ENCODE measurements around the gene RITA1.

The RITA1 gene

GRCh38 chr12:113165521-113166450 is 19.7 kb upstream of the RITA1 start:
- no peak overlapping the region for H3K18ac ChIP-seq (ENCODE audit: low read length)
- WGBS (ENCODE audit: extremely low coverage, insufficient coverage, insufficient read length): no CpG with 5 or more reads among the region's 32 CpGs
- H3K9me3 ChIP-seq (ENCODE audit: insufficient read depth, low read depth, low read length): no peaks in the 10 kb centered on the region

GRCh38 chr12:113167868-113168267 is 17.7 kb upstream of the RITA1 start:
- Histone ChIP-seq H2BK12ac (ENCODE audit: low read length) (no peak overlapping the region), H3K27ac (ENCODE audit: low read depth, low read length) (no peak overlapping the region), H3K36me3 (ENCODE audit: control insufficient read depth in 1 of 2, insufficient read depth in 2 of 2, low read length in 2 of 2) (peaks cover 77 to 83% of the 10 kb centered on the region in 2 experiments), H2AK5ac (ENCODE audit: low read length) (no peak overlapping the region), H3K23ac (ENCODE audit: low read length) (no peak overlapping the region), H4K12ac (ENCODE audit: low read depth, low read length) (no peak overlapping the region), H4K8ac (ENCODE audit: low read depth, low read length) (no peak overlapping the region), H3K79me2 (ENCODE audit: control insufficient read depth, insufficient read depth, low read length, poor library complexity) (no peaks in the 10 kb centered on the region), H3K18ac (ENCODE audit: low read length) (no peak overlapping the region), H3K9me3 (ENCODE audit: insufficient read depth, low read depth, low read length) (no peaks in the 10 kb centered on the region), H3K14ac (ENCODE audit: low read length) (no peak overlapping the region), H3K79me1 (ENCODE audit: low read length) (no peaks in the 10 kb centered on the region), H3K9ac (ENCODE audit: low read length) (no peak overlapping the region), H3K4me1 (ENCODE audit: control insufficient read depth in 1 of 2, insufficient read depth in 2 of 2, low read length in 2 of 2) (no peaks in the 10 kb centered on the region), H3K4me3 (ENCODE audit: low read depth, low read length) (no peak overlapping the region), H3K4me2 (ENCODE audit: low read length) (no peak overlapping the region), H3K4ac (ENCODE audit: low read depth, low read length) (no peak overlapping the region), H2BK5ac (ENCODE audit: low read depth, low read length, poor library complexity) (no peak overlapping the region), H3K27me3 (ENCODE audit: insufficient read depth, low read length) (no peaks in the 10 kb centered on the region), H4K91ac (ENCODE audit: low read depth, low read length) (no peak overlapping the region), H2AFZ (ENCODE audit: insufficient read depth, low read length, poor library complexity) (no peak overlapping the region), H2BK120ac (ENCODE audit: insufficient read depth, low read length, poor library complexity) (no peak overlapping the region)
- no CpG with 5 or more reads among the region's 10 CpGs for WGBS (ENCODE audit: extremely low coverage, insufficient coverage, insufficient read length)
- DNase-seq: no peak

More at GRCh38 chr12:113165521-113166450, 19.7 kb upstream of the RITA1 start:
- Histone ChIP-seq H2BK120ac (ENCODE audit: insufficient read depth, low read length, poor library complexity) (no peak overlapping the region), H3K79me1 (ENCODE audit: low read length) (no peaks in the 10 kb centered on the region), H4K8ac (ENCODE audit: low read depth, low read length) (no peak overlapping the region), H2AK5ac (ENCODE audit: low read length) (no peak overlapping the region), H2AFZ (ENCODE audit: insufficient read depth, low read length, poor library complexity) (no peak overlapping the region), H3K14ac (ENCODE audit: low read length) (no peak overlapping the region), H2BK12ac (ENCODE audit: low read length) (no peak overlapping the region), H3K27ac (ENCODE audit: low read depth, low read length) (no peak overlapping the region), H4K12ac (ENCODE audit: low read depth, low read length) (no peak overlapping the region), H3K23ac (ENCODE audit: low read length) (no peak overlapping the region), H3K36me3 (ENCODE audit: control insufficient read depth in 1 of 2, insufficient read depth in 2 of 2, low read length in 2 of 2) (peaks cover 75 to 78% of the 10 kb centered on the region in 2 experiments), H3K4me3 (ENCODE audit: low read depth, low read length) (no peak overlapping the region), H3K4me1 (ENCODE audit: control insufficient read depth in 1 of 2, insufficient read depth in 2 of 2, low read length in 2 of 2) (no peaks in the 10 kb centered on the region), H3K4ac (ENCODE audit: low read depth, low read length) (no peak overlapping the region), H3K79me2 (ENCODE audit: control insufficient read depth, insufficient read depth, low read length, poor library complexity) (no peaks in the 10 kb centered on the region), H3K27me3 (ENCODE audit: insufficient read depth, low read length) (no peaks in the 10 kb centered on the region), H3K9ac (ENCODE audit: low read length) (no peak overlapping the region), H2BK5ac (ENCODE audit: low read depth, low read length, poor library complexity) (no peak overlapping the region), H4K91ac (ENCODE audit: low read depth, low read length) (no peak overlapping the region), H3K4me2 (ENCODE audit: low read length) (no peak overlapping the region)
- DNase-seq: no peak

GRCh38 chr12:113169697-113170096 is 15.8 kb upstream of the RITA1 start:
- no peak overlapping the region for H3K4me3 ChIP-seq (ENCODE audit: low read depth, low read length)
- no peak overlapping the region for H2AK5ac ChIP-seq (ENCODE audit: low read length)
- H3K4me2 ChIP-seq (ENCODE audit: low read length): no peak overlapping the region
- H3K9ac ChIP-seq (ENCODE audit: low read length): no peak overlapping the region
- H2BK12ac ChIP-seq (ENCODE audit: low read length): no peak overlapping the region
- H3K79me1 ChIP-seq (ENCODE audit: low read length): no peaks in the 10 kb centered on the region
- no peak overlapping the region for H3K4ac ChIP-seq (ENCODE audit: low read depth, low read length)
- no peak overlapping the region for H3K23ac ChIP-seq (ENCODE audit: low read length)
- H3K27ac ChIP-seq (ENCODE audit: low read depth, low read length): no peak overlapping the region
- no peak for DNase-seq
- H4K91ac ChIP-seq (ENCODE audit: low read depth, low read length): no peak overlapping the region
- H3K27me3 ChIP-seq (ENCODE audit: insufficient read depth, low read length): no peaks in the 10 kb centered on the region
- H3K18ac ChIP-seq (ENCODE audit: low read length): no peak overlapping the region
- no CpG with 5 or more reads among the region's 13 CpGs for WGBS (ENCODE audit: extremely low coverage, insufficient coverage, insufficient read length)
- no peak overlapping the region for H2AFZ ChIP-seq (ENCODE audit: insufficient read depth, low read length, poor library complexity)
- H4K12ac ChIP-seq (ENCODE audit: low read depth, low read length): no peak overlapping the region
- no peak overlapping the region for H3K14ac ChIP-seq (ENCODE audit: low read length)
- H4K8ac ChIP-seq (ENCODE audit: low read depth, low read length): no peak overlapping the region
- no peak overlapping the region for H2BK5ac ChIP-seq (ENCODE audit: low read depth, low read length, poor library complexity)
- no peaks in the 10 kb centered on the region for H3K4me1 ChIP-seq (ENCODE audit: control insufficient read depth in 1 of 2, insufficient read depth in 2 of 2, low read length in 2 of 2)
- H3K9me3 ChIP-seq (ENCODE audit: insufficient read depth, low read depth, low read length): no peaks in the 10 kb centered on the region
- H3K79me2 ChIP-seq (ENCODE audit: control insufficient read depth, insufficient read depth, low read length, poor library complexity): no peaks in the 10 kb centered on the region
- peaks cover 78 to 86% of the 10 kb centered on the region in 2 experiments for H3K36me3 ChIP-seq (ENCODE audit: control insufficient read depth in 1 of 2, insufficient read depth in 2 of 2, low read length in 2 of 2)
- no peak overlapping the region for H2BK120ac ChIP-seq (ENCODE audit: insufficient read depth, low read length, poor library complexity)

GRCh38 chr12:113170457-113170856 is 15.1 kb upstream of the RITA1 start:
- H3K9me3 ChIP-seq (ENCODE audit: insufficient read depth, low read depth, low read length): no peaks in the 10 kb centered on the region
- no peak overlapping the region for H2BK120ac ChIP-seq (ENCODE audit: insufficient read depth, low read length, poor library complexity)
- H2BK5ac ChIP-seq (ENCODE audit: low read depth, low read length, poor library complexity): no peak overlapping the region
- H3K18ac ChIP-seq (ENCODE audit: low read length): no peak overlapping the region
- no peak overlapping the region for H3K9ac ChIP-seq (ENCODE audit: low read length)
- H2BK12ac ChIP-seq (ENCODE audit: low read length): no peak overlapping the region
- H3K27ac ChIP-seq (ENCODE audit: low read depth, low read length): no peak overlapping the region
- H3K14ac ChIP-seq (ENCODE audit: low read length): no peak overlapping the region
- no peak overlapping the region for H2AFZ ChIP-seq (ENCODE audit: insufficient read depth, low read length, poor library complexity)
- no peak for DNase-seq
- H3K36me3 ChIP-seq (ENCODE audit: control insufficient read depth in 1 of 2, insufficient read depth in 2 of 2, low read length in 2 of 2): peaks cover 75 to 83% of the 10 kb centered on the region in 2 experiments
- H3K23ac ChIP-seq (ENCODE audit: low read length): no peak overlapping the region
- no peaks in the 10 kb centered on the region for H3K79me1 ChIP-seq (ENCODE audit: low read length)
- H3K4me3 ChIP-seq (ENCODE audit: low read depth, low read length): no peak overlapping the region
- no peak overlapping the region for H3K4ac ChIP-seq (ENCODE audit: low read depth, low read length)
- H3K79me2 ChIP-seq (ENCODE audit: control insufficient read depth, insufficient read depth, low read length, poor library complexity): no peaks in the 10 kb centered on the region
- no peak overlapping the region for H4K8ac ChIP-seq (ENCODE audit: low read depth, low read length)
- H3K4me1 ChIP-seq (ENCODE audit: control insufficient read depth in 1 of 2, insufficient read depth in 2 of 2, low read length in 2 of 2): no peaks in the 10 kb centered on the region
- WGBS (ENCODE audit: extremely low coverage, insufficient coverage, insufficient read length): no CpG with 5 or more reads among the region's 5 CpGs
- no peak overlapping the region for H4K91ac ChIP-seq (ENCODE audit: low read depth, low read length)
- no peak overlapping the region for H2AK5ac ChIP-seq (ENCODE audit: low read length)
- H3K27me3 ChIP-seq (ENCODE audit: insufficient read depth, low read length): no peaks in the 10 kb centered on the region
- no peak overlapping the region for H3K4me2 ChIP-seq (ENCODE audit: low read length)
- no peak overlapping the region for H4K12ac ChIP-seq (ENCODE audit: low read depth, low read length)

Measured in trophoblast cell (in vitro differentiated cells and primary cell).